OCI-LY3 (cell line): Measurements from ENCODE around the gene RFX7.

Source experiments
- CTCF ChIP-seq: fragments of 200-600, 300-600 bp; sonication (generic); IDR thresholded peaks from 2 replicates; pipeline ENCODE4 v1.5.1; 2014; ENCODE audit warnings: antibody characterized with exemption, low read length, low read depth
- EZH2phosphoT487 ChIP-seq: fragments of 200-600 bp; shearing (Covaris generic); IDR thresholded peaks from 2 replicates; pipeline ENCODE4 v1.6.1; 2018; ENCODE audit warnings: antibody characterized with exemption, mixed run types, low read depth

DNA sequence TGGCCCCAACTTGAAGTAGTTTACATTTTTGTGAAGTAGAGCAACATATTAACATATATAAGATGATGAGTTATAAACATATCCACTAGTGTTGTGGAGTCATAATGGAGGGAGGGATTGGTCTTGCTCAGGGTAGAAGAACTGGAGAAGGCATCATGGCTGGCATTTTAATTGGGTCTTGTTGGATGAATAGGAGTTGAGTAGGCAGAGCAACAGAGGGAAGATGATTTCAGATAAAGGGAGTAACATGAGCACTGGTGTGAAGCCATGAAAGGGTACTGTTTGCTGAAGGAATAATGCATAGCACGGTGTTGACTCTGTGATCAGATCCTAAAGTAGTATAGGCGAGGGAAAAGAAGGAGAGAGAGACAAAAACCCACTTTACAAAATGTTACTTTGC is 3.6 kb upstream of the RFX7 start:
- TF ChIP-seq CTCF, result no peak
- TF ChIP-seq EZH2phosphoT487, result no peak
